A549 (cell line): ENCODE results near the gene ALG11. TPM values are rescaled to one million over a fixed set of nuclear protein-coding genes. Genes with fewer than 3 reads are reported as not detected.

Experiments used
- ATAC-seq, 2 experiments: fragments of 200-7000 bp in 1 of 2; fragments of >200 bp in 1 of 2; cut with Nextera tagmentation in 1 of 2; cut with Tn5 transposase in 1 of 2; 3 replicates each; pipeline versions ENCODE4 v1.8.0 to v1.9.1; 2018 to 2020; ENCODE audit warnings: mild to moderate bottlenecking in 1 of 2, moderate library complexity in 1 of 2
- CTCF ChIA-PET: fragments of 300-600 bp; sonication (Branson Sonifier 250); formaldehyde crosslinking; extraction: SDS; loops from one replicate; lab custom pipeline; 2021; ENCODE audit warnings: antibody characterized with exemption, inconsistent platforms; lab: Yijun Ruan, JAX
- POLR2A ChIA-PET: fragments of 350-600 bp; formaldehyde crosslinking; extraction: SDS; loops from one replicate; lab custom pipeline; 2021; ENCODE audit warnings: antibody characterized with exemption, inconsistent platforms; lab: Yijun Ruan, JAX
- DNase-seq, 2 experiments: peaks; one replicate each; pipeline versions ENCODE4 v3.0.0 to v3.0.0-alpha.2; 2011 to 2016; ENCODE audit warnings: low read depth in 1 of 2, low spot score in 1 of 2
- FAIRE-seq: peaks from 2 replicates; lab custom pipeline; 2011; peaks lifted over from hg19 to GRCh38; lab: Jason Lieb, UNC
- H3K27ac ChIP-seq, 2 experiments: fragments of >200 bp; sonication (Bioruptor Twin); formaldehyde crosslinking; 3 replicates each; pipeline ENCODE4 v1.5.1; 2016 to 2017
- H3K4me1 ChIP-seq: fragments of >200 bp; sonication (Bioruptor Twin); formaldehyde crosslinking; 3 replicates; pipeline ENCODE4 v1.6.1; 2016
- H3K4me2 ChIP-seq: fragments of >200 bp; sonication (Bioruptor Twin); formaldehyde crosslinking; 3 replicates; pipeline ENCODE4 v1.6.1; 2016
- H3K4me3 ChIP-seq: fragments of >200 bp; sonication (Bioruptor Twin); formaldehyde crosslinking; 3 replicates; pipeline ENCODE4 v1.5.1; 2016
- H3K9me3 ChIP-seq: fragments of >200 bp; sonication (Bioruptor Twin); formaldehyde crosslinking; 3 replicates; pipeline ENCODE4 v1.6.1; 2016
- EHF ChIP-seq: fragments of 250-450 bp; sonication (Bioruptor Pico); IDR thresholded peaks from 2 replicates; pipeline ENCODE4 v1.5.0; 2020; ENCODE audit warnings: mild to moderate bottlenecking
- FOSL2 ChIP-seq, 2 experiments: fragments of 450-650 bp in 1 of 2; fragments of >200 bp in 1 of 2; sonication (Bioruptor Twin) in 1 of 2; formaldehyde crosslinking; IDR thresholded peaks; 2 replicates each; pipeline versions ENCODE4 v1.5.0 to v1.6.1; 2016 to 2020; ENCODE audit warnings: mild to moderate bottlenecking in 1 of 2, moderate library complexity in 1 of 2
- HOXB5 ChIP-seq: fragments of 250-450 bp; sonication (Bioruptor Pico); IDR thresholded peaks from 2 replicates; pipeline ENCODE4 v1.5.0; 2020; ENCODE audit warnings: mild to moderate bottlenecking, moderate library complexity
- KDM1A ChIP-seq: fragments of 200-600 bp; sonication (generic); IDR thresholded peaks from 2 replicates; pipeline ENCODE4 v1.6.1; 2016; ENCODE audit warnings: low read depth, mild to moderate bottlenecking
- KDM5A ChIP-seq: fragments of 200-600 bp; sonication (generic); IDR thresholded peaks from 2 replicates; pipeline ENCODE4 v1.6.1; 2016; ENCODE audit warnings: antibody characterized with exemption, mild to moderate bottlenecking
- PBX3 ChIP-seq: IDR thresholded peaks from 2 replicates; pipeline ENCODE4 v1.6.1; 2012
- USF2 ChIP-seq: fragments of 450-650 bp; IDR thresholded peaks from 2 replicates; pipeline ENCODE4 v1.6.1; 2014; ENCODE audit warnings: antibody characterized with exemption
- WGBS: methylation state at CpG from one replicate; pipeline ENCODE4 v1.1.6; 2017; ENCODE audit errors: missing lambda C conversion rate; 5-methylcytosine and 5-hydroxymethylcytosine counted together
- polyA plus RNA-seq, 4 experiments: library from polyadenylated mRNA; depleted of rRNA in 3 of 4; stranded (reverse); fragments of >200 nt; fragmentation: RNase III in 1 of 4; extraction: RNeasy Plus Mini Kit Qiagen cat#74134 plus additional on column Dnase treatment in 1 of 4; gene quantifications; 2 replicates in 3 of 4; 3 replicates in 1 of 4; pipeline ENCODE4 v1.2.3, GENCODE V29; 2011 to 2017

The ALG11 gene
- polyA plus RNA-seq, 2 of the 4 experiments (the other 2 are of a cell fraction), result 17.2 to 17.4 TPM

GRCh38 chr13:52070929-52071523 is 58.8 kb downstream of the ALG11 start:
- H3K27ac ChIP-seq, result no peak overlapping the region
- no peaks in the 10 kb centered on the region for H3K4me1 ChIP-seq
- no peak overlapping the region for H3K4me3 ChIP-seq
- no peak for ATAC-seq
- 0% methylated on average over 1 of the region's 1 CpG for WGBS
- ChIA-PET CTCF (interaction anchor here (1.1 kb wide), 2 partner anchors 28 to 37 kb away, joined by 3 read pairs; no protein-coding TSS in a partner anchor), POLR2A (no interaction called here)
- no peak for DNase-seq
- no peak overlapping the region for H3K4me2 ChIP-seq
- no peak for FAIRE-seq
- H3K9me3 ChIP-seq, result peaks cover 19% of the 10 kb centered on the region
- TF ChIP-seq USF2 (no peak), EHF (CRISPR knock-in tag) (no peak), HOXB5 (CRISPR knock-in tag) (no peak), PBX3 (no peak), KDM5A (no peak), KDM1A (no peak), FOSL2 (IDR thresholded peaks at IDR 0.05) (no peak), FOSL2 (CRISPR knock-in tag; IDR thresholded peaks at IDR 0.05) (no peak)

Other genes with a start within 250 kb of the ALG11 start
- gene DHRS12, start 208.2 kb upstream of the ALG11 start, polyA plus RNA-seq (2011; rRNA removed), result 7.5 and 7.6 TPM in 2 replicates
- 4.1 to 4.3 TPM (median 4.2 TPM) in 3 replicates for gene DHRS12, start 208.2 kb upstream of the ALG11 start, polyA plus RNA-seq (2017; fragmentation: RNase III; extraction: RNeasy Plus Mini Kit Qiagen cat#74134 plus additional on column Dnase treatment)
- not detected in 2 replicates for gene TMEM272, start 167.2 kb upstream of the ALG11 start, polyA plus RNA-seq (2011; rRNA removed)
- gene TMEM272, start 167.2 kb upstream of the ALG11 start, polyA plus RNA-seq (2017; fragmentation: RNase III; extraction: RNeasy Plus Mini Kit Qiagen cat#74134 plus additional on column Dnase treatment), result not detected in 3 replicates
- not detected in 2 replicates for gene CCDC70, start 150.4 kb upstream of the ALG11 start, polyA plus RNA-seq (2011; rRNA removed)
- gene CCDC70, start 150.4 kb upstream of the ALG11 start, polyA plus RNA-seq (2017; fragmentation: RNase III; extraction: RNeasy Plus Mini Kit Qiagen cat#74134 plus additional on column Dnase treatment), result not detected in 3 replicates
- gene ATP7B, start 948 bp upstream of the ALG11 start, polyA plus RNA-seq (2011; rRNA removed), result 3.9 and 5.6 TPM in 2 replicates
- gene ATP7B, start 948 bp upstream of the ALG11 start, polyA plus RNA-seq (2017; fragmentation: RNase III; extraction: RNeasy Plus Mini Kit Qiagen cat#74134 plus additional on column Dnase treatment), result 2.6 to 2.9 TPM (median 2.8 TPM) in 3 replicates
- 11.6 and 15.1 TPM in 2 replicates for gene UTP14C, start 12.3 kb downstream of the ALG11 start, polyA plus RNA-seq (2011; rRNA removed)
- gene UTP14C, start 12.3 kb downstream of the ALG11 start, polyA plus RNA-seq (2017; fragmentation: RNase III; extraction: RNeasy Plus Mini Kit Qiagen cat#74134 plus additional on column Dnase treatment), result 8.1 to 8.7 TPM (median 8.6 TPM) in 3 replicates
- gene NEK5, start 116.7 kb downstream of the ALG11 start, polyA plus RNA-seq (2011; rRNA removed), result 0.17 and 0.23 TPM in 2 replicates
- gene NEK5, start 116.7 kb downstream of the ALG11 start, polyA plus RNA-seq (2017; fragmentation: RNase III; extraction: RNeasy Plus Mini Kit Qiagen cat#74134 plus additional on column Dnase treatment), result 0.08 to 0.16 TPM (median 0.09 TPM) in 3 replicates
- gene NEK3, start 147.2 kb downstream of the ALG11 start, polyA plus RNA-seq (2011; rRNA removed), result 16.9 and 19.3 TPM in 2 replicates
- gene NEK3, start 147.2 kb downstream of the ALG11 start, polyA plus RNA-seq (2017; fragmentation: RNase III; extraction: RNeasy Plus Mini Kit Qiagen cat#74134 plus additional on column Dnase treatment), result 6.5 to 9.3 TPM (median 6.6 TPM) in 3 replicates